GM12801 (cell line): ENCODE measurements around the gene PLK4.

Experiments used
- TF ChIP-seq, protein P1 (sequence below): IDR thresholded peaks from one replicate; pipeline ENCODE4 v1.5.1; 2011; ENCODE audit warnings: control low read depth; ENCODE audit not compliant: insufficient read length; ENCODE audit errors: extremely low read depth

The PLK4 gene

DNA sequence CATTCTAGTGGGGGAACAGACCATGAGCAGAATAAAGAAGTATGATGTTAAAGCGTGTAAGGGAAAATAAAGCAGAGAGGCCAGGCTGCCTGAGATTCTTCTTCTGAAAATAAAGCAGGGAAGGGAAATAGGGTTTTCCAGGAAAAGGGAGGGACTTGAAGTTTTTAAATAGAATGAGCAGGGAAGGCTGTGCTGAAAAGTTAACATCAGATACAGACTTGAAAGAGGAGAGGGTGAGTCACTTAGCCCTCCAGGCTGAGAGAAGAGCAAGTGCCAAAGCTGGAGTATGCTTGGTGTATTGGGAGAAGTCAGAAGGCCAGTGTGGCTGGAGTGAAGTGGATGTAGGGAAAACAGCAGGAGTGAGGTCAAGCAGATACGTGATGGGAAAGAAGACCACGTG lies 10.0 kb upstream of the PLK4 start:
- TF ChIP-seq, protein P1, sequence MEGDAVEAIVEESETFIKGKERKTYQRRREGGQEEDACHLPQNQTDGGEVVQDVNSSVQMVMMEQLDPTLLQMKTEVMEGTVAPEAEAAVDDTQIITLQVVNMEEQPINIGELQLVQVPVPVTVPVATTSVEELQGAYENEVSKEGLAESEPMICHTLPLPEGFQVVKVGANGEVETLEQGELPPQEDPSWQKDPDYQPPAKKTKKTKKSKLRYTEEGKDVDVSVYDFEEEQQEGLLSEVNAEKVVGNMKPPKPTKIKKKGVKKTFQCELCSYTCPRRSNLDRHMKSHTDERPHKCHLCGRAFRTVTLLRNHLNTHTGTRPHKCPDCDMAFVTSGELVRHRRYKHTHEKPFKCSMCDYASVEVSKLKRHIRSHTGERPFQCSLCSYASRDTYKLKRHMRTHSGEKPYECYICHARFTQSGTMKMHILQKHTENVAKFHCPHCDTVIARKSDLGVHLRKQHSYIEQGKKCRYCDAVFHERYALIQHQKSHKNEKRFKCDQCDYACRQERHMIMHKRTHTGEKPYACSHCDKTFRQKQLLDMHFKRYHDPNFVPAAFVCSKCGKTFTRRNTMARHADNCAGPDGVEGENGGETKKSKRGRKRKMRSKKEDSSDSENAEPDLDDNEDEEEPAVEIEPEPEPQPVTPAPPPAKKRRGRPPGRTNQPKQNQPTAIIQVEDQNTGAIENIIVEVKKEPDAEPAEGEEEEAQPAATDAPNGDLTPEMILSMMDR = no peak

DNA sequence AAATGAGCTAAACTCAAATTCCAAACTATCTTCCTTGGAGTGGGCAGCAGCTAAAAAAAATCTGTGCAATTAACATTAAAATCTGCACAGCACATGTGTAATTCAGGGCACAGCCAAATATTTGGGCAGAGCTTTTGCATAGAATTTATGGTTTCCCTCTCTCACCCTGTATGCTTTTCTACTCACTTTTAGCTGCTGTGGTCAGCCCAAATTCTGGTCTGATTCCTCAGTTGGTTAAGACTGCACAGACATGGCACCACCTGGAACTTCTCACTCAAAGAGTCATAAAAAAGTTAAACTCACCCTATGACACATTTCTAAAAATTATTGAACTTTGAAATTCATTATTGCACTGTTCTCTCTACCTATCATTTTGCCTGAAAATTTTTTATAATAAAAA lies 4.9 kb upstream of the PLK4 start:
- TF ChIP-seq, protein P1 = no peak

GRCh38 chr4:127881563-127881864 lies 821 bp downstream of the PLK4 start:
- TF ChIP-seq, protein P1 = no peak

DNA sequence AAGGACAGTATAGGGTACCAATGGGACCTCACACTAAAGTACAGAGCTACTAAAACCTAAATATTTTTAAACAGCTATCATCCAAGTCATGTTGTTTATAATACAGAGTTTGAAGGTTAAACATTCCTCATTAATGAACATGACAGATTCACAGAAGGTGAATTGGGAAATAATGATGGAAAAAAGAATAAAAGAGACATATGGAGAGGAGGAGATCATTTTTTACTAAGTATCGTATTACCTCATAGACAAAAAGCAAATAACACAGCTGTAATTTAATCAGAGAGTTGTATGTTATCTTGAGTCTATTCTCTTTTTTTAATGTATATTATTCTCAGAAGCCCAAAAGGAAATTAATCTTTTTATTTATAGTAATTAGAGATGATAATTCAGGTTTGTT lies 7.9 kb downstream of the PLK4 start:
- TF ChIP-seq, protein P1 = no peak

GRCh38 chr4:127889903-127890302 lies 9.2 kb downstream of the PLK4 start:
- TF ChIP-seq, protein P1 = no peak

DNA sequence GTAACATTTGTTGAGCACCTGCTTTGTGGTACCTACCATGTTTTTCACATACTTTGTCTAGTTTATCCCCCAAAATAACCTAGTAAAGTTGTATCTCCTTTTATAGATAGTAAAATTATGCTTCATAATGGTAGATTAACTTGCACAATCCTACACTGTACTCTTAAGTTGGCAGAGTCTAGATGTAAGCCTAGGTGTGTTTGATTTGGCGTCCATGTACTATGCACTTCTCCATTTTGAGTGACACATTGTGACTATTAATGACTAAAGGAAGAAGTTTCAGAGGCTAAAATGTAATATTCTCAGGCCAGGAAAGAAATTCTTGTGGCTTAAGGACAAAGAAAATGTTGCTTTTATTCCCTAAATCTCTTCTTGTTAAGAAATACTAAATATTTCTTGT lies 15.4 kb downstream of the PLK4 start:
- TF ChIP-seq, protein P1 = no peak

DNA sequence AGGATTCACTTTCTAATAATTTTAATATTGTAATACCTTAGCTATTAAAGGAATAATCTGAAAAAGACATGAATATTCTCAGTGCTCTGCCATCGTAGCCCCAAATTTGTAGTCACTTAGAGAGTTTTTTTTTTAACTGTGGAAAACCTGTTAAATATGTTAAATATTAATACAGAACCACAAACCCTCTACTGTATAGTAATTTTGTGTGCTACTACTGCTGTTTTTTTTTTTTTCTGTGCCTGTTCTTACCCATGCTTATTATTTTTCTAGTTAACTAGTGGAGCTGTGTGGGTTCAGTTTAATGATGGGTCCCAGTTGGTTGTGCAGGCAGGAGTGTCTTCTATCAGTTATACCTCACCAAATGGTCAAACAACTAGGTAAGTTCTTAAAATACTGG lies 15.8 kb downstream of the PLK4 start:
- TF ChIP-seq, protein P1 = no peak

GRCh38 chr4:127905029-127905428 lies 24.3 kb downstream of the PLK4 start:
- TF ChIP-seq, protein P1 = no peak
